Esophagus squamous epithelium (tissue), 4 donors: ENCODE data around the gene RBBP8NL.

Experiments
- POLR2A ChIP-seq, 4 donors: fragments of 450-650 bp; IDR thresholded peaks; one replicate each; pipeline ENCODE4 v1.6.1; 2017; ENCODE audit warnings: antibody characterized with exemption in 4 of 4, mild to moderate bottlenecking in 4 of 4, moderate library complexity in 3 of 4
- TF ChIP-seq, protein P1 (sequence below), 6 experiments: fragments of 450-650 bp in 4 of 6; fragments of 200-600 bp in 2 of 6; sonication (generic) in 2 of 6; IDR thresholded peaks; one replicate each; pipeline ENCODE4 v1.5.1; 2016 to 2019; ENCODE audit warnings: antibody characterized with exemption in 6 of 6, mild to moderate bottlenecking in 4 of 6, moderate library complexity in 4 of 6

- TF ChIP-seq, protein P1, sequence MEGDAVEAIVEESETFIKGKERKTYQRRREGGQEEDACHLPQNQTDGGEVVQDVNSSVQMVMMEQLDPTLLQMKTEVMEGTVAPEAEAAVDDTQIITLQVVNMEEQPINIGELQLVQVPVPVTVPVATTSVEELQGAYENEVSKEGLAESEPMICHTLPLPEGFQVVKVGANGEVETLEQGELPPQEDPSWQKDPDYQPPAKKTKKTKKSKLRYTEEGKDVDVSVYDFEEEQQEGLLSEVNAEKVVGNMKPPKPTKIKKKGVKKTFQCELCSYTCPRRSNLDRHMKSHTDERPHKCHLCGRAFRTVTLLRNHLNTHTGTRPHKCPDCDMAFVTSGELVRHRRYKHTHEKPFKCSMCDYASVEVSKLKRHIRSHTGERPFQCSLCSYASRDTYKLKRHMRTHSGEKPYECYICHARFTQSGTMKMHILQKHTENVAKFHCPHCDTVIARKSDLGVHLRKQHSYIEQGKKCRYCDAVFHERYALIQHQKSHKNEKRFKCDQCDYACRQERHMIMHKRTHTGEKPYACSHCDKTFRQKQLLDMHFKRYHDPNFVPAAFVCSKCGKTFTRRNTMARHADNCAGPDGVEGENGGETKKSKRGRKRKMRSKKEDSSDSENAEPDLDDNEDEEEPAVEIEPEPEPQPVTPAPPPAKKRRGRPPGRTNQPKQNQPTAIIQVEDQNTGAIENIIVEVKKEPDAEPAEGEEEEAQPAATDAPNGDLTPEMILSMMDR (IDR thresholded peaks at IDR 0.05): no peak
- TF ChIP-seq POLR2A (IDR thresholded peaks at IDR 0.05): no peak
These were observed 60.8 kb downstream of the RBBP8NL start for GRCh38 chr20:62366370-62367135.
